NCI-H1092 treated with DMSO at 0.1 percent for 48 hours (cell line): Measurements from ENCODE around the gene ANXA2.

Experiments
- DNase-seq: peaks from one replicate; lab custom pipeline; 2025; lab: John Stamatoyannopoulos, UW

ANXA2 gene

DNA sequence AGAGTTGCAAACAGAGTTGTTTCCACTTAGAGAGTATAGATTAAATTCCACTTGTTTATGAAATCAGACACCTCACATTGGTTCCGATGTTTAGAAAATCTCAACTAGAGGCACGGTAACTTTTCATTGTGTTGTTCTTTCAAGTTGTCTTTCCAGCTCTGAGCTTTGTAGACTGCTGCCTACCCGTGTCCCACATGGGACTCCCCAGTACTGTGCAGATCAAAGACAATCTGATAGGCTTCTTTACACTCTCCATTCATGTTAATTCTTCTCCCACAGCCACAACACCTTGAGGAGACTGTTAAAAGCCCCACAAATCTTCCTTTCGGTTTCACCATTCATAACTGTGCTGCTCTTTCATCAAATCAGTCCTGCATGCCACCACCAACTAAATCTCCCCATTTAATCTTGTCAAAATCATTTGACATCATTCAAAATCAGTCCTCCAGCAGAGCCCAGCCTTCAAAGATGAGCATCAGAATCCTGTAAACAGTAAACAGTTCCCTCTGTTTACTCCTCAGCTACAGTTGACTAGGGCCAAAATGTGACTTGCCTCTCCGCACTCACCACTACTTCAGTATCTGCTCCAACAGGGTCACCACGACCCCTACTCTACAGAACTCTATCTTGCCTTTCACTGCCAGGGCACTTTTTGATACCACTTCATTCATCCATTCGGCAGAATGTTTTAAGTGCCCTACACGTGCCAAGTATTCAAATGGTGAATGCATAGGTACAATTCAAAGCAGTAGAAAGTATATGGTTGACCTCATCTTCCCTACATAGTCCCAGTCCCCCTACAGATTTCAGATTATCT, 8.3 kb downstream of the ANXA2 start:
- DNase-seq = no peak

DNA sequence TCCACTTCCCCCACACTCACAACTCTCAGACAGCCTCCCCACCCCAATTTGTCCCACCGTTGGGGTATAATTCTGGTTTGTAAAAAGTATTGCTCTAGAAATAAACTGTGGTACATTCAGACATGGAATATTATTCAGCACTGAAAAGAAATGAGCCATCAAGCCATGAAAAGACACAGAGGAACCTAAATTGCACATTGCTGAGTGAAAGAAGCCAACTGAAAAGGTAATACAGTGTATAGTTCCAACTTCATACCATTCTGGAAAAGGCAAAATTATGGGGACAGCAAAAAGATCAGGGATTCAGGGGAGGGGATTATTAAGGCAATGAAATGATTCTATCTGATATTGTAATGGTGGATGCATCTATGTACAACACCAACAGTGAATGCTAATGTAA, 10.5 kb downstream of the ANXA2 start:
- DNase-seq = no peak

DNA sequence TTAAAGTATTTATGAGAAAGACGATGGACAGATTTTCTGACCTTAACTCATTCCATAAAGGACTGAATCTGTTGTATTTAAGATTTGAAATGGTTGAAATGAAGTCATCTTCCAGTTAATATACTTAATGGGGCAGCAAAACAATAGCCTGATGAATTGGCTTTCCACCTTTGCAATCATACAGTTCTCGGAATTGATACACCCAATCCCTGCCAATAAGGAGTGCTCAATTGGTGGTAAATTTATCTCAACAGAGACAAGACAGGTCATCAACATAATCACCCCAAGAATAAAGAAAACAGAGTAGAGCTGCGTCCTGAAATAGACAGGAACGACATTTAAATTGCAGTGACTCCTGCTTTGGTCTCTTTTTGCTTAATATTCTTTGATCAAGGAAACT, 11.2 kb downstream of the ANXA2 start:
- DNase-seq = no peak

DNA sequence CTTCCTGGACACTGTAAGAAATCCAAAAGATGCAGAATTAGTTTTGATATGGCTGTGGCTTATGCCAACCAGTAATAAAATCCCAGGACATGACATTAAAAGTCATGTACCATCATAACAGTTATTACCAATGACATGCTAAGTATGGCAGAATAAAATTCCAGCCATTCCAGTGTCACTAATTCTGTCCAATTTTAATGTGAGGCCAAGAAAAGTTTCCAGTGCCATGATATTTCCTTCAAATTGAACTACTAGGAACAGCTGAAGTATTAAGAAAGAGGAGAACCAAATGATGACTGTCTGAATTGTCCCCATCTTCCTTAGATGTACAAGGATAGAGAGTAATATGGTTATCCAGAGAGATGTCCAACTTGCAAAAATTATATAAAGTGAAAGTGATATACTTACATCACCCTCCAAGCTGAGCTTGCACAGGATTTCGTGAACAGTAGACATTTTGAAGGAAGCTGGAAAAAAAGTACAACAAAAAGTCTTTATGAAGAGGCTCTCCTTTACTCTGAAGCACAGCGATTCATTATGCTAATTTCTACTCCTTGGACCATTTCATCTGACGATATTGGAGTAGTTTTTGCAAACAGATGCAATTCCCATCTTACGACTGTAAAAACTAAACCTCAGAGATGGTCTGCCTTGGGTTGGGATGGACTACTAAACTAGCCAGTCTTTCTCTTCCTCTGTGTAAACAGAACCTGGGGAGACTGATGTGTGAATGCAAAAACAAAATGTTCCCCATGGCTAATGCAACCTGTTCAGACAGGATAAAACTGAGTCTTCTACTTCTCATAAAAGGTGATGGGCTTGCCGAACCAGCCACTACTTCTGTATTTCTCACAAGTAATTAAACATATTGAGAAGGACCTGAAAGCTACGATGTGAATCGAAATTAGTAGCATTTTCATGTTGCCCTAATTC, 11.9 kb downstream of the ANXA2 start:
- no peak for DNase-seq

DNA sequence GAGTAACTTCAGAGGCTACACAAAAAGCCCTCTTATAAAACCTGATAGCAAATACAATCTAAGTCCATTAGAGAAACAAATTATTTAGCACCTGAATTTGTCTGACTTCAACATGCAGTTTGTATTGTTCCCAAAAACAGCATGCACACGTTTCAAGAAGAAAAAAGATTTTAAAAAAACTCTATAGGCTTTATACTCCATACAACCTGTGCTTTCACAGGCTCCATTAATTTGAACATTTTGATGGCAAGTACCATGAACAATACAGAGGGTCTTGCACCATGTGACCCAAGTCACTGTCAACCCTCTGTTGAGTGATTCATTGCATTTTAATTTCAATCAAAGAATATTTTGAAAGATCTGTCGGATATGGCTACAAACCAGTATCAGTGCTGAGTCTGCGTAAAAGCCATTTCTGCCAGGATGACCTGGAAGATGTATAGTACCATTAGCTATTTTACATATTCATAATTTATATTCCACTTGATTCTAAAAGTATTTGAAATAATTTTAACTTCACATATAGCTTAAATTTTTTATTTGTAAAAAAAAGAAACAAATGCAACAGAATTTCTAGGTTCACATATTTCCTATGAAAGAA, 13.2 kb downstream of the ANXA2 start:
- DNase-seq = no peak

DNA sequence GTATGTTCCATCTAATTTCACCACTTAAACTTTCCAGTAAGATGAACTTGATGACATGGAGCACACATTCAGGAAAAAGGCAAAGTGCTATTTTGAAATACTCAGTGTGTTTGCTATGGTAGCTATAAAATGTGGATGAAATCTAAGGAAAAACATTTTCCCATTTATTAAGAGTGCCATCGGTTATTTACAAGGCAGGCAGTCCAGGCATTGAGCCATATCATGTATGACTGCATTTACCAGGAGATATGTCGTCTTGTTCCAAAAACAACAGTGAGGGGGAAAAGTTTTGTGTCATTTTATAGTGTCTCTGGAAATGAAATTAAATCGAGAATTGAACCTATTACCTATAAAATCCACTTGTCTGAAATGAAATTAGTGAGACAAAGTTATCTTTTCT, 13.7 kb downstream of the ANXA2 start:
- no peak for DNase-seq

DNA sequence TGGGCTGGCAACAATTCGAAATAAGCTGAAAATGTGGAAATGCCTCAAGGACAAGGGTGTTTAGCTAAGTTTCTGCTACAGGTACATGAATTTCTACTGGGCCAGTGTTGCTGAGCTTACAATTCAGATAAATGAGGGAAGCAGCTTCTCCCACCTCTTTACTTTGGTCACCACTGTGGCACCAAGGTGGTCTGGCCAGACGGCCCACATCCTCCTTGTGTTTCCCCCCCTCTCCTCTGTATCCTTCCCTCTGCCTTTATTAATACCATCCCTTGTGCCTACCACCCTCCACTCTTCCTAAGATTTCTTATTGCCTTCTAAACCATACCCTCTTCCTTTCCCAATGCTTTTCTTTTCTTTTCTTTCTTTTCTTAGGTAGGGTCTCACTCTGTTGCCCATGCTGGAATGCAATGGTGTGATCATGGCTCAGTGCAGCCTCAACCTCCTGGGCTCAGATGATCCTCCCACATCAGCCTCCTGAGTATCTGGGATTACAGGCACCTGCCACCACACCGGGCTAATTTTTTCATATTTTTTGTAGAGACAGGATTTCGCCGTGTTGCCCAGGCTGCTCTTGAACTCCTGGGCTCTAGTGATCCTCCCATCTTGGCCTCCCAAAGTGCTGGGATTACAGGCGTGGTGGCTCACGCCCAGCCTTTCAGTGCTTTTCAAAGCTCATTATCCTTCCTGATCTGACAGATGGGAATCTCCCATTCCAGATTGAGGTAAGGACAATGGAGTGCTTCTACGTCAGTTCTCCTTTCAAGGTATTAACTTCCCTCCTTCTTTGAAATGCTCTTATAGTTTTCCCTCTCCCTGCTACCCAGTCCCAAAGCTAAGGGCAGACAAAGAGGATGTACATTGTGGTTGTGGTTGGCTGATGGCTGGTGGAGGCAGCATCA, 14.8 kb downstream of the ANXA2 start:
- no peak for DNase-seq

DNA sequence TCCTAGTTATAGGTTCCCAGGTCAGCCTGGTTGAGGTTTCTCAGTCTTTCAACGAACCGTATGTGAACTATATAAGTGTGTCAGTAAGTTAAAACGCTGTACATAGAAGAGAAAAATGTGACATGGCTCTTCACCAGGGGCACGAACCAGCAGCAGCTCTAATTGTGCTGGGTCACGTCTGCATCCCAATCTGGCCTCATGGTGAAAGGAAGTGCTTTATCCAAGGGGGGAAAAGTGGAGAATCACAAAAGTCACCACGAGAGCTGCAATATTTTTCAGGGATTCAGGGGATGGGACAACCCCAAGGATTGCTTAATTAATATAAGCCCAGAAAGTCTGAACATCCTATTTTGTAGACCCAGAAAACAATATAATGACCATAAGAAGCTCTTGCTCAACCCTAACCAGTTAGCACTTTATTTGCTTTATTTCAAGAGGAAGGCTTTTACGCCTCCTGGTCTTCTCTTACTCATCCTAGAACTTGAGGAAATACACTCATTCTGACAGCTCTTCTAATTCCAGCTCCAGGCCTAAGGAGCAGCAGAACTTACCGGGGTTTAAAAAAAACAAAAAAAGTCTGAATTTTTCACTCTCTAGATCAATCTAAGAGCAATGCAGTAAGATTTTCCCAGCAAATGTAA, 16.5 kb downstream of the ANXA2 start:
- DNase-seq = no peak

DNA sequence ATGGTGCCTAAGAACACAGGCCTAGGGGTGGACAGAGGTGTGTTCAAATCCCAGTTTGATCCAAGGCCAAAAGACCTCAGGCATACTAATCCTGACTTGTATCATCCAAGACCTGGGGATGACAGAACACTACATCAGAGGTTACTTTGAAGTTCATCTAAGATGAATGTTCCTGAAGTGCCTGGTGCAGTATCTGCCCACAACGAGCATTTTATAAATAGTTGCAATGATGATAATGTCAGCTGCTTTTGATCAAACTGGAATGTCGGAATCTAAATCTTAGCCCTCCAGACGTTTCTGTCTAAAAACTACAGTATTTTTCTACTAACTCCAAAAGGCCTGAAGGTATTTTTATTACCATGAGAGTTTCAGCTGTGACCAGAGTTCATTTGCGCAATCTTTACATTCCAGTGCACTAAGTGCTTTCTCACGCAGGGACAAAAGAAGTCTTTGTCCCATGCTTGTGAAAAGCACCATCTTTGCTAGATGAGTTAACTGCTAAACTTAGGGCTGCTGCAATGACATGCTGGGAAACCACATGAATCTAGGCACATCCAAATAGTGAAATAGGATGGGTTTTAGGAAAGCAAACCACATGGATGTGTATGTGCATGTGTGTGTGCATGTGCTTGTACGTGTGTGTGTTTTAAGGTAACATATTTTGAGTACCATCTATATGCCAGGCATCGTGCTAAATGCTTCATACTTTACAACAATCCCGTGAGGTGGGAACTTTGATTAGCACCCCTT, 18.1 kb downstream of the ANXA2 start:
- no peak for DNase-seq

DNA sequence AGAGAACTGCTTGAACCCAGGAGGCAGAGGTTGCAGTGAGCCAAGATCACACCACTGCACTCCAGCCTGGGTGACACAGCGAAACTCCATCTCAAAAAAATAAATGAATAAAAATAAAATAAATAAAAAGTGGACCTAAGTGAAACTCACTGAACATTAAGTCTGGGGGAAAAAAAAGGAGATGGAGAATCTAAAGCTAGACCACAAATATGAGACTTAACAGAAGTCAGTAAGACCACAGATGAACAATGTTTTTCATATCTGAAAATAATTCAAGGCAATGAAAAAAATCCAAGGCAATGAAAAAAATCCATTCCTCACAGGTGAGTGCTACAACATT, 18.6 kb downstream of the ANXA2 start:
- no peak for DNase-seq

DNA sequence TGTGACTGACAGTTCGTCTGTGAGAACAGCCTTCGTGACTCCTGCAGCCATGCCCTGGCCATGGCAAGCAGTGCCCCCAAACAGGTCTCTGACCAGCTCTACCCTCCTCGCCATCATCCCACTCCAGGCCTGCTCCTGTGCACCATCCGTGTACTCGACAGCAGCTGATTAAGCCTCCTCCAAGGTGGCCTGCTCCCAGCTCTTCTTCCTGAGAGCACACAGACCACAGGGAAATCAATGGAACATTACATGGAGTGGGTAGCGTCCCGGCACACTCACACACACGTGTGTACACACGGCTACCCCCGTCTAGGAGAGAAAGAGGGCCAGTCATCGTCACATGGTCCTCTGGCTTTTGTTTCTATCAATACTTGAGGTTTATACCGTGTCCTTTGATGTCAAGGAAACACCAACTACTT, 21.1 kb downstream of the ANXA2 start:
- peak; percentile 34 for DNase-seq

DNA sequence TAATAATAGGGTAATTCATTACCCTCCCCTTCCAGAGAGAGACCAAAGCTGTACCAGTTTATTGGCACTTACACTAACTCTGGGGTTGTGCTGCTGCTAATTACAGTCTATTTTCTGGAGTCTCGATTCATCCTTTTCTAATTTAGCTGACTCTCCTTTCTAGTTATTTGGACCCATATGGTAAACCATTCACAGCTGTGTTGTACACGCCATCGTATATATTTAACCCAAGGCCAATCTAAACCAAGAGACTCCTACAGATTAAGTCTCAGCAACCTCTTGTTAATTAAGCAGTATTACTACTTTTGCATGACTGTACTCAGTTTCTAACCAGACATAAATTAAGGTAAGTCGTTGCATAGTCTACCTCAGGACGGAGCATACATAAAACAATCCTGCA, 22.5 kb downstream of the ANXA2 start:
- no peak for DNase-seq

DNA sequence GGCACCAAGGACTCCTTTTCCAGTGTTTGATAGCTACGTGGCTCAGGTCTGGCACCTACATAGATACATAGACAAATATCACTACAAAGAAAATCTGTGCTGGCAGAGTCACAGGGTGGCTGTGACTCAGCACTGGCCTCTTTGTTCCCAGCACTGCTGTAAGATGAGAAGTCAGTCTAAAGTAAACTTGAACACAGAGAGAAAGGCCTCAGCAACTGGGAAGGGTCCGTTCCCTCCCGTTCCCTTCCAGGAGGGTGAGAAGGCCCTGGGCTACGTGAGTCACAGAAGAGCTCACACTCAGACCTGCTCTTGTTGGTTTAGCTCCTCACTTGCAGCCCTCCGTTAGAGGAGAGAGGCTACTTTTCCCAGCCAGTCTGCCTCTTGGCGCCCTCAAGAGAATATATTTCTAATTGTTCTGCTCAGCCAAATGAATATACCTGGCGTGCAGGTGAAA, 23.1 kb downstream of the ANXA2 start:
- peak; percentile 92 for DNase-seq

DNA sequence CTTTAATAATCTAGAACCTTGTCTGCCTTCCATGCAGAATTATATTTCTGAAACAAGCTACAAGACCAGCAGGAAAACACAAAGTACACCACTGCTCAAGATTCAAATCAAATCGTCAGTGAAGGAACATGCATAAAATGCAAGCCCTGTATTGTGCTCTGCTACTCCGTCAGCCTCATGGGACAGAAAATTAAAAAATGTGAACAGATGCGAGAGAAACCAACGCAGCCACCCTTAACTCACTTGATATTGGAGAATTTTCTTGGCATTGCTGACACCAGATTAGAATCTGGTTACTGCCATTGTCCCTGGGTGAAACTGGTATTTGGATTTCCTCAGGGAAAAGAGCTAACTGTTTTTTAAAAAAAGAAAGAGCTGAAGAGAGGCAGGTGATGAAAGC, 23.6 kb downstream of the ANXA2 start:
- no peak for DNase-seq

DNA sequence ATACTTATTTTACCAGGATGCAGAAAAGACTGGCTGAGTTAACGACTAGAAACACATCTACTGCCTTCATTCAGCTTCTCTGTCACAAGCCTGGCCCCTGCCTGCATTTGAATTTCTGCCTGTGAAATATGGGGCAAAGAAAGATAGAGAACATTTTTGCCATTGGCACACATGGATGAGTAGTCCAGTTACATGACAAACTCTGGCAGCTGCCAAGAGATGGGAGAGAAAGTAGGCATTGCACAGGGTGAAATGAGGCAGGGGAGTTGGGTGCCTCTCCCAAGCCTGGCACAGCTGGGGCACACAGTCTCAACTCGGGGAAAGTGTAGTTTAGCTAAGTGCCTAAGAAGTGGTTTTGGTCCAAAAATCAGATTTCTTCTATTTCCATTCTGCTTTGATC, 24.0 kb downstream of the ANXA2 start:
- DNase-seq = peak; percentile 36

DNA sequence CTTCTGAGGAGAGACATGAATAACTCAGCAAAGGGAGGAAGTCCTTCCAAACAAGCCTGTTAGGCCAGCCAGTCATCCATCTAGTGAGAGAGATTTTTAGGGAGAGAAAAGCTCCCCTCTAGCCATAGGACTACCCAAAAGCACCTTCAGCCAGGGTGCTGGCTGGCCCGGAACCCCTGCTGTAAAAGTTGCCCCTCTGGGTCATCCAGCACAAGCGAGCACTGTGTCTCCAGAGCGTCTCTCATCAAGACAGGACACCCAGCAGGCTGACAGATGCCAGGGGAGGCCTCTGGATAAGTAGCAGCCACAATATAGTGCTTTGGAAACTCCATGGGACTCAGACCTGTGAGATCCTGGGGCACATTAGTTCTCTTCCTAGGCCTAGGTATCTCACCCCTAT, 24.5 kb downstream of the ANXA2 start:
- no peak for DNase-seq

DNA sequence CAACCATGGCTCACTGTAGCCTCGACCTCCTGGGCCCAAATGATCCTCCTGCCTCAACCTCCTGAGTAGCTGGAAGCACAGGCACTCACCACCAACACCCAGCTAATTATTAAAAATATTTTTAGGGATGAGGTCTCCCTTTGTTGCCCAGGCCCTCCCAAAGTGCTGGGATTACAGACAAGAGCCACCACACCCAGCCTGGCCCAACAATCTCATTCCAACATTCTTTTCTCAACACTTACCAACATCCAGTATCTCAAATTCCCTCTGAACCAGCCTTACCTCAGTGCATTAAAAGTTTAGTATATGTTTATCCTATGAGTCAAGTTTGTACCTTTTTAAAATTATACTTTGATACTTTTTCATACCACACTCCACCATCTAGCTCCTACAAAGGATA, 25.0 kb downstream of the ANXA2 start:
- DNase-seq = no peak

DNA sequence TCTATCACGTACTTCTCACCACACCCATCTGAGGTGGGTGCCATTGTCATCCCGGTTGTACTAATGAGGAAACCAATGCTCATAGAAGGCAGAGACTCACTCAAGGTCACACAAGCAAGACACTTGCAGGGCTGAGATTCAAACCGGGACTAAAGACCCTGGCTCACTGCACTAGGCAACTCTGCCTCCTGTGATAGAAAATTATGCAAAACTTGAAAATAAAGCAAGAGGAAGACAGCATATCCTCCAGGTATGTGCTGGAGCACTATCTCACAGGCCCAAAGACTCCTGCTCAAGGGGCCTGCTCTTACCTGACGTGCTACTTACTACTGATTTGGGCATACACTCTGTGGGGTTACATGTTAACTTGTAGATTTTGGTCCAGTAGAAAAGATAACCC, 25.6 kb downstream of the ANXA2 start:
- DNase-seq = no peak

DNA sequence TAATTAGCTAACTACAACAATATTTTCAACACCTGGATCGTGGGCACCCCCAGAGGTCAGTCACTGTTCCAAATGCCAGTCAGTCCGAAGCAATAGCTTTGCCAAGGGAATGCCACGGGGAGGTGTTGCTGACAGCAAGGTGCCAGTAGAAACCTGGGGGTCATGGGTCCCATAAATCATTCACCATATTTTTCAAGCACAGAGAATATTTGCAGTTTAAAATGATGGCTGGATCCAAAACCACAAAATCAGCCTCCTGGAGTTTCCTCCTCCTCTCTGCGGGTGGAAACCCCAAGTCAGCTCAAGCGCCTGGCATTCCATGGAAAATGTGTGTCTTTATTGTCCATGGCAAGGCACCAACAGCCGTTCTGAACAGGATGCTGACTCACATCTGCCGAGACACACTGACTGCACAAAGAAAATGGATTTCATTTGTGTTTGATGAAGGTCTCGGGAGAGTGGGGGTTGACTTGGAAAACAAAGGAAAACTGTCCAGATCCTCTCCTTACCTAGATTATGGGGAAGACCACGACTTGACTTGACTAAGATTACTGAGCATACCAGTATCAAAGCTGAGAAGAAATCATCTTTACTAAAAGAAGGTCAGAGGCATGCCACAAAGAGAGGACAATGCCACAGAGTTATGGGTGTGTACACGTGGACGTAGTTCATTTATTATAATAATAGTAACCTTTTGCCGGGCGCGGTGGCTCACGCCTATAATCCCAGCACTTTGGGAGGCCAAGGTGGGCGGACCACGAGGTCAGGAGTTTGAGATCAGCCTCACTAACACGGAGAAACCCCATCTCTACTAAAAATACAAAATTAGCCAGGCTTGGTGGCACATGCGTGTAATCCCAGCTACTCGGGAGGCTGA, 26.4 kb downstream of the ANXA2 start:
- DNase-seq = peak; percentile 57

DNA sequence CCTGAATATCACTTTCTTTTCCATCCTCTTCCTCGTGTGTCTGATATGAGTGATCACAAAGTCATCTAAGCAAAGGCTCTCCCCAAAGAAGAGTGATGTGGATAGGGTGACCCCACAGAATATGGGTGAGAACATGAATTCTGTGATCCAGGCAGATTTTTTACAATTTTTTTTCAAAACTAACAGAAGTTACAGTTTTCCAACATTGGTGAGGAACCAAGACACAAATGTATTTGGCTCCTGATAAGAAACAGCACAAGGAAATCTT, 27.0 kb downstream of the ANXA2 start:
- DNase-seq = no peak
